GM12874 (cell line): ENCODE data around the gene SNX27.

Experiments used
- CTCF ChIP-seq: IDR thresholded peaks from 2 replicates; pipeline ENCODE4 v1.5.1; 2011; ENCODE audit warnings: low read depth, mild to moderate bottlenecking, control low read depth, low read length, moderate library complexity; ENCODE audit not compliant: insufficient read depth

SNX27 gene

GRCh38 chr1:151733126-151733525 is 121.3 kb downstream of the SNX27 start:
- TF ChIP-seq CTCF, result no peak

- TF ChIP-seq CTCF, result no peak
Measured at GRCh38 chr1:151737026-151737425, 125.2 kb downstream of the SNX27 start.

- no peak for TF ChIP-seq CTCF
Measured at GRCh38 chr1:151737479-151737878, 125.6 kb downstream of the SNX27 start.

GRCh38 chr1:151739590-151740355 is 127.9 kb downstream of the SNX27 start:
- no peak for TF ChIP-seq CTCF

GRCh38 chr1:151741516-151741915 is 129.7 kb downstream of the SNX27 start:
- no peak for TF ChIP-seq CTCF
